ENCODE results near the gene EFNA3.

DNA sequence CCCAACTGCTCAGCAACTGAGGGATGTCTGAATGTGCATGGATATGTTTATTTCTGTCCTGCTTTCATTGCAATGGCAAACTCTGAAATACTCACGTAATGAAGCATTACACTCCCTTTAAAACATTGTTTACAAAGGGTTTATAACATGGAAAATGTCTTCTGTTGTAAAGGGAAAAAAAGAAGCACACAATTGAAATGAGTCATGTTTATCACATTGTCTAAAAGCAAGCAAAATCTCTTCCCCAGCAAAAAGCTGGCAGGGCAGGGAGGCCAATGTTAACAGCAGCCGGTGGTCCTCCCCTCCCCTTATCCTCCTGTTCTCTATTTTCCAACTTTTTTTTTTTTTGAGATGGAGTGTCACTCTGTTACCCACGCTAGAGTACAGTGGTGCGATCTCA, 45.2 kb downstream of the EFNA3 start:
- TF ChIP-seq EP300 (conservative IDR thresholded peaks at IDR 0.05; ENCODE audit: poor library complexity, severe bottlenecking): no peak
- TF ChIP-seq, protein P1, sequence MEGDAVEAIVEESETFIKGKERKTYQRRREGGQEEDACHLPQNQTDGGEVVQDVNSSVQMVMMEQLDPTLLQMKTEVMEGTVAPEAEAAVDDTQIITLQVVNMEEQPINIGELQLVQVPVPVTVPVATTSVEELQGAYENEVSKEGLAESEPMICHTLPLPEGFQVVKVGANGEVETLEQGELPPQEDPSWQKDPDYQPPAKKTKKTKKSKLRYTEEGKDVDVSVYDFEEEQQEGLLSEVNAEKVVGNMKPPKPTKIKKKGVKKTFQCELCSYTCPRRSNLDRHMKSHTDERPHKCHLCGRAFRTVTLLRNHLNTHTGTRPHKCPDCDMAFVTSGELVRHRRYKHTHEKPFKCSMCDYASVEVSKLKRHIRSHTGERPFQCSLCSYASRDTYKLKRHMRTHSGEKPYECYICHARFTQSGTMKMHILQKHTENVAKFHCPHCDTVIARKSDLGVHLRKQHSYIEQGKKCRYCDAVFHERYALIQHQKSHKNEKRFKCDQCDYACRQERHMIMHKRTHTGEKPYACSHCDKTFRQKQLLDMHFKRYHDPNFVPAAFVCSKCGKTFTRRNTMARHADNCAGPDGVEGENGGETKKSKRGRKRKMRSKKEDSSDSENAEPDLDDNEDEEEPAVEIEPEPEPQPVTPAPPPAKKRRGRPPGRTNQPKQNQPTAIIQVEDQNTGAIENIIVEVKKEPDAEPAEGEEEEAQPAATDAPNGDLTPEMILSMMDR (IDR thresholded peaks at IDR 0.05; ENCODE audit: poor library complexity, severe bottlenecking): no peak

Data from neural cell (in vitro differentiated cells).